ENCODE results near the gene CIAO3. TPM values are rescaled to one million over a fixed set of nuclear protein-coding genes. Genes with fewer than 3 reads are reported as not detected.
"Not testable (repeated sequence)": the region's sequence is repeated elsewhere in the genome, so short reads cannot be mapped to it uniquely, and the experiment has no call there.

The CIAO3 gene
- total RNA-seq, 4 donors from 2014 or later = 19.4 to 33.3 (median 30.2) TPM

GRCh38 chr16:743794-744500 lies 3.1 kb upstream of the CIAO3 start:
- H3K4me3 ChIP-seq = no peak overlapping the region
- no peak for DNase-seq (ENCODE audit: extremely low spot score)
- intact Hi-C loops (cut with DNase I) = loop anchor here (2.0 kb wide), 1 partner anchor 33 kb away; no protein-coding TSS in a partner anchor
- peaks cover 14 to 21% (median 18%) of the 10 kb centered on the region in 4 donors for H3K4me1 ChIP-seq
- H3K9me3 ChIP-seq = no peaks in the 10 kb centered on the region
- no peak overlapping the region for H3K27ac ChIP-seq (replicated peaks in 1 of 4)
- 74% methylated on average over 8 of the region's 21 CpGs for WGBS
- TF ChIP-seq EP300 (IDR thresholded peaks at IDR 0.05) (no peak), POLR2A (IDR thresholded peaks at IDR 0.05; ENCODE audit: low read depth) (no peak), CTCF (IDR thresholded peaks at IDR 0.05) (no peak), POLR2AphosphoS5 (IDR thresholded peaks at IDR 0.05) (no peak)
- peaks cover 0 to 34% (median 0%) of the 10 kb centered on the region in 4 donors for H3K27me3 ChIP-seq
- peaks cover 0 to 5% (median 0%) of the 10 kb centered on the region in 4 donors for H3K36me3 ChIP-seq

- H3K27ac ChIP-seq (replicated peaks in 1 of 4); H3K9me3 ChIP-seq; DNase-seq (ENCODE audit: extremely low spot score); H3K4me3 ChIP-seq: not testable (repeated sequence)
- Histone ChIP-seq H3K4me1 (peaks cover 14 to 21% (median 18%) of the 10 kb centered on the region in 4 donors), H3K27me3 (peaks cover 0 to 34% (median 0%) of the 10 kb centered on the region in 4 donors), H3K36me3 (peaks cover 0 to 16% (median 4%) of the 10 kb centered on the region in 4 donors)
- intact Hi-C loops (cut with DNase I) = loop anchor here (2.0 kb wide), 1 partner anchor 32 kb away; no protein-coding TSS in a partner anchor
- 77% methylated on average over 14 of the region's 14 CpGs for WGBS
Measured at GRCh38 chr16:742894-743293, 2.1 kb upstream of the CIAO3 start.

- DNase-seq (ENCODE audit: extremely low spot score) = no peak
- H3K27me3 ChIP-seq = peaks cover 0 to 34% (median 0%) of the 10 kb centered on the region in 4 donors
- peaks cover 14 to 21% (median 18%) of the 10 kb centered on the region in 4 donors for H3K4me1 ChIP-seq
- peaks cover 4 to 23% (median 12%) of the 10 kb centered on the region in 4 donors for H3K36me3 ChIP-seq
- WGBS = 86% methylated on average over 13 of the region's 15 CpGs
- TF ChIP-seq CTCF (IDR thresholded peaks at IDR 0.05) (no peak), POLR2A (IDR thresholded peaks at IDR 0.05; ENCODE audit: low read depth) (no peak), EP300 (IDR thresholded peaks at IDR 0.05) (no peak), POLR2AphosphoS5 (IDR thresholded peaks at IDR 0.05) (no peak)
- no peak overlapping the region for H3K27ac ChIP-seq (replicated peaks in 1 of 4)
- H3K9me3 ChIP-seq = no peaks in the 10 kb centered on the region
- intact Hi-C loops (cut with DNase I) = loop anchor here (2.0 kb wide), 1 partner anchor 31 kb away; no protein-coding TSS in a partner anchor
- H3K4me3 ChIP-seq = no peak overlapping the region
Measured at GRCh38 chr16:741986-742629, 1.3 kb upstream of the CIAO3 start.

GRCh38 chr16:740459-740763 lies 386 bp downstream of the CIAO3 start:
- H3K27ac ChIP-seq (replicated peaks in 1 of 4) = peak overlapping the region; percentile 71 to 78 (median 72)
- DNase-seq (ENCODE audit: extremely low spot score) = no peak
- H3K4me3 ChIP-seq = peak overlapping the region; percentile 67 to 96 (median 88)
- no peaks in the 10 kb centered on the region for H3K9me3 ChIP-seq
- no peak for TF ChIP-seq EP300 (IDR thresholded peaks at IDR 0.05)
- no peak for TF ChIP-seq CTCF (IDR thresholded peaks at IDR 0.05)
- no peak for TF ChIP-seq POLR2A (IDR thresholded peaks at IDR 0.05; ENCODE audit: low read depth)
- TF ChIP-seq POLR2AphosphoS5 (IDR thresholded peaks at IDR 0.05) = no peak
- peaks cover 21 to 40% (median 29%) of the 10 kb centered on the region in 4 donors for H3K36me3 ChIP-seq
- H3K4me1 ChIP-seq = peaks cover 14 to 21% (median 18%) of the 10 kb centered on the region in 4 donors
- peaks cover 0 to 34% (median 0%) of the 10 kb centered on the region in 4 donors for H3K27me3 ChIP-seq
- intact Hi-C loops (cut with DNase I) = no loop called here
- WGBS = 3% methylated on average over 12 of the region's 22 CpGs

Data from esophagus muscularis mucosa (tissue), 4 donors.